Nephron (organoid): ENCODE measurements around the gene RHOD.
A peak's percentile ranks its signal among the peaks of the same experiment; 100 is the strongest.

Source experiments
- H3K27ac Mint-ChIP-seq, 3 experiments: 2 replicates each; pipeline ENCODE4 v1.8.0; 2020; ENCODE audit warnings: mixed read lengths in 3 of 3, mild to moderate bottlenecking in 2 of 3, moderate library complexity in 1 of 3
- H3K27me3 Mint-ChIP-seq: 2 replicates; pipeline ENCODE4 v1.8.0; 2021; ENCODE audit warnings: low read depth, mild to moderate bottlenecking, moderate library complexity, mixed read lengths
- H3K36me3 Mint-ChIP-seq: 2 replicates; pipeline ENCODE4 v1.8.0; 2020; ENCODE audit warnings: low read depth, mixed read lengths
- H3K4me1 Mint-ChIP-seq: 2 replicates; pipeline ENCODE4 v1.8.0; 2020; ENCODE audit warnings: mixed read lengths
- H3K4me3 Mint-ChIP-seq, 3 experiments: 2 replicates each; pipeline ENCODE4 v1.8.0; 2020; ENCODE audit warnings: mild to moderate bottlenecking in 3 of 3, mixed read lengths in 3 of 3, moderate library complexity in 2 of 3
- H3K9me3 Mint-ChIP-seq: 2 replicates; pipeline ENCODE4 v1.8.0; 2020; ENCODE audit warnings: mixed read lengths
- CTCF ChIP-seq, 3 experiments: fragments of 200-600 bp; sonication (generic); IDR thresholded peaks; one replicate each; pipeline ENCODE4 v1.5.0; 2021; ENCODE audit warnings: antibody characterized with exemption in 3 of 3; ENCODE audit not compliant: unreplicated experiment in 3 of 3

Gene RHOD

GRCh38 chr11:67056267-67057204, at the start of gene RHOD:
RHOD (plus strand) TSS chr11:67056847; CDS start chr11:67056903, 56 bp downstream.
- no peaks in the 10 kb centered on the region for H3K9me3 Mint-ChIP-seq
- peak within 1 kb of the TSS; percentile 77 to 80 (median 78) for H3K4me3 Mint-ChIP-seq
- H3K36me3 Mint-ChIP-seq = no peaks in the 10 kb centered on the region
- TF ChIP-seq CTCF (IDR thresholded peaks at IDR 0.05; ENCODE audit: unreplicated experiment in 3 of 3) = no peak
- H3K27ac Mint-ChIP-seq = peak within 1 kb of the TSS in 2 of 3 experiments; percentile 27 to 82
- H3K4me1 Mint-ChIP-seq = peaks cover 23% of the 10 kb centered on the region
- H3K27me3 Mint-ChIP-seq = peaks cover 25% of the 10 kb centered on the region

- Mint-ChIP-seq H3K4me1 (no peaks in the 10 kb centered on the region), H3K36me3 (no peaks in the 10 kb centered on the region)
- no peak for TF ChIP-seq CTCF (IDR thresholded peaks at IDR 0.05; ENCODE audit: unreplicated experiment in 3 of 3)
Measured at GRCh38 chr11:67007126-67007525, 49.5 kb upstream of the RHOD start.

GRCh38 chr11:67010296-67010905, 46.2 kb upstream of the RHOD start:
- peaks cover 7% of the 10 kb centered on the region for H3K4me1 Mint-ChIP-seq
- H3K4me3 Mint-ChIP-seq = no peak overlapping the region
- no peak overlapping the region for H3K27ac Mint-ChIP-seq
- H3K36me3 Mint-ChIP-seq = no peaks in the 10 kb centered on the region
- H3K9me3 Mint-ChIP-seq = no peaks in the 10 kb centered on the region
- H3K27me3 Mint-ChIP-seq = peaks cover 19% of the 10 kb centered on the region
- TF ChIP-seq CTCF (IDR thresholded peaks at IDR 0.05; ENCODE audit: unreplicated experiment in 3 of 3) = no peak

More at GRCh38 chr11:67007126-67007525, 49.5 kb upstream of the RHOD start:
- Mint-ChIP-seq H3K9me3 (no peaks in the 10 kb centered on the region), H3K4me3 (no peak overlapping the region), H3K27me3 (peaks cover 19% of the 10 kb centered on the region), H3K27ac (no peak overlapping the region)

- no peak for TF ChIP-seq CTCF (IDR thresholded peaks at IDR 0.05; ENCODE audit: unreplicated experiment in 3 of 3)
- Mint-ChIP-seq H3K4me3 (no peak overlapping the region), H3K27me3 (peaks cover 26% of the 10 kb centered on the region), H3K9me3 (no peaks in the 10 kb centered on the region), H3K36me3 (no peaks in the 10 kb centered on the region), H3K4me1 (peaks cover 11% of the 10 kb centered on the region), H3K27ac (no peak overlapping the region)
Measured at GRCh38 chr11:67013511-67014045, 43.1 kb upstream of the RHOD start.

- Mint-ChIP-seq H3K27ac (no peak overlapping the region), H3K9me3 (no peaks in the 10 kb centered on the region), H3K27me3 (peaks cover 31% of the 10 kb centered on the region), H3K36me3 (no peaks in the 10 kb centered on the region), H3K4me3 (no peak overlapping the region), H3K4me1 (peaks cover 11% of the 10 kb centered on the region)
- TF ChIP-seq CTCF (IDR thresholded peaks at IDR 0.05; ENCODE audit: unreplicated experiment in 3 of 3) = no peak
Measured at GRCh38 chr11:67014343-67014742, 42.3 kb upstream of the RHOD start.
